Tibial nerve (tissue), 3 donors: ENCODE results near the gene LARP4B.

Experiments
- POLR2A ChIP-seq, 2 donors: fragments of 450-650 bp; IDR thresholded peaks; one replicate each; pipeline ENCODE4 v1.6.1; 2017; ENCODE audit warnings: antibody characterized with exemption in 2 of 2, mild to moderate bottlenecking in 2 of 2, moderate library complexity in 2 of 2
- TF ChIP-seq, protein P1 (sequence below), 5 experiments: fragments of 200-600 bp in 3 of 5; fragments of 450-650 bp in 2 of 5; sonication (generic) in 3 of 5; IDR thresholded peaks; one replicate each; pipeline ENCODE4 v1.5.1; 2016 to 2019; ENCODE audit warnings: antibody characterized with exemption in 5 of 5, mild to moderate bottlenecking in 3 of 5, moderate library complexity in 2 of 5

DNA sequence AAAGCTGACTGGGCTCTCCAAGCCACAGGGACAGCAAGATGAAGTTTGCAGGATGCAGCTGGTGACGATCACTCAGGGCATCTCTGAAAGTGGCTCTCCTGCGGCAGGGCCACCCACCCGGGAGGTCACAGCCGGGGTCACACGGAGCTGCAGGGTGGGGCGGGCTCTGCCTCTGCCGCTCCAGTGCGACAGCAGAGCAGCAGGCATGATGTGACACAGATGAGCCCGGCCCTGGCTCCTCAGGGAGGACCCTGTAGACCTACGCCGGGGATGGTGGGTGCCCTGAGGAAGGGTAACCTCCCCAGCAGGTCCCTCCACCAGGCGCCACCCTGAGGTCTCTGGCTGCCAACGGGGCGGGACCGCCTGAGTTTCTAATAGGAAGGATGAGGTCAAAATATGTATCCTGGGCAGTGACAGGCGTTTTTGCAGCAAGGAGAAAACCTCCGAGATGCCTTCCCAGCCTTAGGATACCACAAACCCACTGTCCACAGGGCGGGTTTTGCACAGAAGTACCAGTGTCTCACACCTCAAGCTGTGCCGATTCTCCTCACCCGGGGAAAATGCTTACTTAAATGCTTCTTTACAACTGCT, 127.2 kb downstream of the LARP4B start:
- no peak for TF ChIP-seq POLR2A (IDR thresholded peaks at IDR 0.05)
- TF ChIP-seq, protein P1, sequence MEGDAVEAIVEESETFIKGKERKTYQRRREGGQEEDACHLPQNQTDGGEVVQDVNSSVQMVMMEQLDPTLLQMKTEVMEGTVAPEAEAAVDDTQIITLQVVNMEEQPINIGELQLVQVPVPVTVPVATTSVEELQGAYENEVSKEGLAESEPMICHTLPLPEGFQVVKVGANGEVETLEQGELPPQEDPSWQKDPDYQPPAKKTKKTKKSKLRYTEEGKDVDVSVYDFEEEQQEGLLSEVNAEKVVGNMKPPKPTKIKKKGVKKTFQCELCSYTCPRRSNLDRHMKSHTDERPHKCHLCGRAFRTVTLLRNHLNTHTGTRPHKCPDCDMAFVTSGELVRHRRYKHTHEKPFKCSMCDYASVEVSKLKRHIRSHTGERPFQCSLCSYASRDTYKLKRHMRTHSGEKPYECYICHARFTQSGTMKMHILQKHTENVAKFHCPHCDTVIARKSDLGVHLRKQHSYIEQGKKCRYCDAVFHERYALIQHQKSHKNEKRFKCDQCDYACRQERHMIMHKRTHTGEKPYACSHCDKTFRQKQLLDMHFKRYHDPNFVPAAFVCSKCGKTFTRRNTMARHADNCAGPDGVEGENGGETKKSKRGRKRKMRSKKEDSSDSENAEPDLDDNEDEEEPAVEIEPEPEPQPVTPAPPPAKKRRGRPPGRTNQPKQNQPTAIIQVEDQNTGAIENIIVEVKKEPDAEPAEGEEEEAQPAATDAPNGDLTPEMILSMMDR (IDR thresholded peaks at IDR 0.05) = no peak
